HG03378 (cell line): ENCODE results near the gene CCDC33.

Source experiments
- ATAC-seq: cut with Tn5 transposase; IDR thresholded peaks from one replicate; pipeline ENCODE4 v1.9.1; 2021; ENCODE audit warnings: mild to moderate bottlenecking, moderate library complexity; ENCODE audit not compliant: unreplicated experiment

The CCDC33 gene

DNA sequence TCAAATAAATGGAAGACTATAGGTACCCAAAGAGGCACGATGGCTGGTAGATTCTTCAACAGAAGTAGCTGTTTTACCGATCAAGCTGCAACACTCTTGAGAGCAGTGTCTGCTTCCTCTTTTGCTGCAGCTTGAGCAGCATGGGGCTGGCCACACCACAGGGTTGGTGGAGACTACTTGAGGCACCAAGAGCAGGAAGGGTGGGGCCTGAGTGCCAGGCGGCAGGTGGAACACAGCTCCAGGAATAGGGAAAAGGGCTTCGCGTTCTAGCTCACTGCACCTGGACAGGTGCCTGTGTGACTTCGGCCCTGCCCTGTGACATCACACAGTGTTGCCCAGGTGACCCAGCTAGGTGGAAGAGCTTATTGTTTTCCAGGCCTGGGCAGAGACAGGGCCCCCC, at the start of gene CCDC33:
Gene CCDC33, plus strand, starts transcription at position 365 of the 400 bp plus-strand sequence. CDS start 394 bp downstream, outside the sequence.
- ATAC-seq, result no peak

DNA sequence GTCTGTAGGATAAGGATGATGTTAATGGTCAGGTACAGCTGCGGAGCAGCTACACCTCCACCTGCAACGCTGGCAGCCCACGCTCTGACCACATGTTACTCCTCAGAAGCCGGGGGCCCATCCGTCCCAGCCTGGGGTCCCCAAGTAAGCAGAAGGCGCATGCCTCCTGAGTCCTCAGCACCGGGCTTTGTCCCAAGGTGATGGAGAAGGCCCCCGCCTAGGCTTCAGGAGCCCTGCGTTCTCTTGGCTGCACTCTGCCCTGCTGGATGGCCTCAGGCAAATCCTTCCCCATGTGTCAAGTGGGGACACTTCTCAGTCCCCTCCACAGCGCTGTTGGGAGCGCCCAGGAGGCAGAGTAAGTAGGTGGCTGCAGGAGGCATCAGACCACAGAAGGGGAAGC, 47.9 kb upstream of the CCDC33 start:
- no peak for ATAC-seq

DNA sequence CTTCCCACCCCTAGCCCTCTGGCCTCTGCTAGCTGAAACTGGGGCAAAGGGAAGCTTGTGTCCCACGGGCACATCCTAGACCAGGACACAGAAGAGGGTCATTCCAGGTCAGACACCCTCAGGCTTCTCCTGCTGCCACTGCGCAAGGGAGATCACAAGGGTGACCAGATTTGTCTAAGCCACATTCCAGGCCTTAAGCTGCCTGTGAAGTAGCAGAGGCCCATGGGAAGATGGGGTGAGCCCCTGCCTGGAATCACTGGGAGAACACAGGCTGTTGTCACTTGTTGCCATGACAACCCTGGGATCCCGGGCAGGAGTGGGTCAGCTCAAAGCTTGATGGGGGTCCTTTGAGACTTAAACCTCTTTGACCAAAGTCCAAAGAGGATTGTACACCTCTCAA, 44.3 kb upstream of the CCDC33 start:
- ATAC-seq, result no peak

DNA sequence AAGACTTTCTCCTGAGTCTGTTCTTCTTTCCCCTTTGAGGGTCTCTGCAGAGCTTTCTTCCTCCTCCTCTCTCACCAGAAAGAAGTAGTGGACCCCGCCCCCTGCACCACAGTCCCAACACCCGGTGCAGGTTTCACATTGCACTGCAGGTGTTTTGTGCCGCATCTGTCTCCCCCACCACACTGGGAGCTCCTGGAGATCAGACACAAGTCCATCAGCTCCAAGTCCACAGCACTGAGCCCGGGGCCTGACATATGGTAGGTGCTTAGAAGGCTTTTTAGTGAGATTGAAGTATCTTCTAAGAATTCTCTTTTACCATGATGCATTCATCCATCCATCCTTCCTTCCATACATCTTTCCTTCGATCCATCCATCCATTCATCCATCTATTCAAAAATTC, 43.4 kb upstream of the CCDC33 start:
- ATAC-seq, result no peak

DNA sequence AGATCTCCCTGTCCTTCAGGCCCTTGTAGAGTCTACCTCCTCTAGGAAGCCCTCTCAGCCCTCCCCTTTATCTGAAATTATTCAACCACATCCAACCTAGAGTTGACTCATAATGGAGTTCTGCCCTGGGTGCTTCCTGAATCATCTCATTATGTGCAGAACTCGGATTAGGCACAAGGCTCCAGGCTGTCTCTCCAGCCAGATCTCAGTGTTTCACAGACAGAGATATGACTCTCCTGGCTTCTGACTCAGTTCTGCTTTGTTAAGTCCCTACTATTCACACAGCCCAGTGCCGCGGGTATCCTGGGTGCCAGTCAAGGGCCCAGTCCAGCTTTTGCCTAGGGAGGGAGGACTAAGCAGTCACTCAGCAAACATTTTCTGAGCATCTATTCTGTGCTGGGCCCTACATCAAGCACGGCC, 42.8 kb upstream of the CCDC33 start:
- no peak for ATAC-seq

DNA sequence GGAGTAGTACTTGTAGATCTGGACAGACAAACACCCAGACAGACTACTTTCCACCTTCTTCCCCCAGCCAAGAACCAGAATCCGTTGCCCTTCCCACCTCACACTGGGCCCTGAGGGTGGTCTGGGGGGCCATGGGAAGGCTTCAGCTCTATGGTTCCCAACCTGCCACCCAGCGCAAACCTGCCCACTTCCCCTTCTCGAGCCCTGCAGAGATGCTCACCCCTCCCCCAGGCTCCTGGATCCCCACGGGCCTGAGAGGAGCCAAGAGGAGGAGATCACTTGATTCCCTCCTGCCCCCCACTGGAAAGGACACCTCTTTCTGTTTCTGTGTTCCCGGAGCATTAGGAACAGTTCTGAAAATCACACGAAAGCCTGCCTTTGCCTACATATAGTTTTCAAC, 42.2 kb upstream of the CCDC33 start:
- ATAC-seq, result no peak

DNA sequence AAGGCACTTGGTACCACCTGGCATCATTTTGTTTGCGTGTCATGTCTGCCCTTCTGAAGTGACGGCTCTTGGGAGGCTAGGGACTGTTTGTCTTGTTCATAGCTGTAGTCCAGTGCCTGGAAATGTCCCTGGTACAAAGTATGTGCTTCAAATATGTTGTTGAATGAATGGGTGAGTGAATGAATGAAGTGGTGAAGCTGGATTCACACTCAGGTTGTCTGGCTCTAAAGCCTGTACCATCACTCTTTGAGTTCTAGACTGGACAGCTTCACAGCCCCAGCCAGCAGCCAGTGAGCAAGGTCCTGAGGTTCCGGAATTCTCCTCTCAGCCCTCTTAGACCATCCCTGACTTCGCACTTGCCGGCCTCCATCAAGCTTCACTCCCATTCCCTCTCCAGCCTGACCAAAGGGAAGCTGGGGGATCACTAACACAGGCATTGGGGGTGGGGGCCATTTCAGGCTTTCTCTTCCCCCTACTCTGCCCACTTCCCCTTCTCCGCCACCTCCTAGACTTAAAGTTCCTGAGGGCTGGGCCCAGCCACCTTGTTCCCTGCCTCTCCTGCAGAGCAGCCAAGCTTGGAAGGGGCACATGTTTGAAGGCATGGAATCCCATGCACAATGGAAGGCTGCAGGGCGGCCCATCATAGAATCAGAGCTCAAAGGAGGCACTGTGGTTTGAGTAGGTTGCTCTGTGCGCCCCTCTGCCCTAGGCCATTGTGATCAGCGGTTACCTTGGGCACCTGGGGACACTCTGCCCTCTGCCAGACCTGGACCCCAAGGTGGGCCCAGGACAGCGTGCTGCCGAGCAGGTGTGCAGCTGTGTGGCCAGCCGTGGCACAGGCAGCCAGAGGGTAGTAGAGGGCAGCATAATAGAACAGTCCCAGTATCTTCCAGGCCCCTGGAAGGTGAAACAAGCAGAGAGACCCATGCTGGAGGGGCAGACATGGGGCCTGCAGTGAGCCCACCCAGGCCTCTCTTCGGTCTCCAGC, 41.3 kb upstream of the CCDC33 start:
- ATAC-seq, result no peak

DNA sequence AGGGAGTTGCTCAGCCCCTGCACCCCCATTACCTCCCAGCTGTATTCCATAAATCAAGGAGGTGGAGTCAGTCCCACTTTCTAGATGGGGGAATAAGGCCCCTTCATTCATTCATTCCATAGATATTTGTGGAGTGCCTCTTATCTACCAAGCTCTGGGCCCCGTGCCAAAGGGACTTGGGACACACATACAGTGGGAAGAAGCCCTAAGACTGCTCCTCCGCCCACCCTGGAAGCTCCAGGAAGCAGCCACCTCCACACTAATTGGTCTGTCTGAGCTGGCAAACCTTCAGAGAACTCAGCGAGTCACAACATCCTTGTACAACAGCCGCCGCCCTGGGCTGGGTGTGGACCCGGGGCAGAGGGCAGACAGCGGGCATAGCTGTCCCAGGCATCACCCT, 40.0 kb upstream of the CCDC33 start:
- no peak for ATAC-seq

DNA sequence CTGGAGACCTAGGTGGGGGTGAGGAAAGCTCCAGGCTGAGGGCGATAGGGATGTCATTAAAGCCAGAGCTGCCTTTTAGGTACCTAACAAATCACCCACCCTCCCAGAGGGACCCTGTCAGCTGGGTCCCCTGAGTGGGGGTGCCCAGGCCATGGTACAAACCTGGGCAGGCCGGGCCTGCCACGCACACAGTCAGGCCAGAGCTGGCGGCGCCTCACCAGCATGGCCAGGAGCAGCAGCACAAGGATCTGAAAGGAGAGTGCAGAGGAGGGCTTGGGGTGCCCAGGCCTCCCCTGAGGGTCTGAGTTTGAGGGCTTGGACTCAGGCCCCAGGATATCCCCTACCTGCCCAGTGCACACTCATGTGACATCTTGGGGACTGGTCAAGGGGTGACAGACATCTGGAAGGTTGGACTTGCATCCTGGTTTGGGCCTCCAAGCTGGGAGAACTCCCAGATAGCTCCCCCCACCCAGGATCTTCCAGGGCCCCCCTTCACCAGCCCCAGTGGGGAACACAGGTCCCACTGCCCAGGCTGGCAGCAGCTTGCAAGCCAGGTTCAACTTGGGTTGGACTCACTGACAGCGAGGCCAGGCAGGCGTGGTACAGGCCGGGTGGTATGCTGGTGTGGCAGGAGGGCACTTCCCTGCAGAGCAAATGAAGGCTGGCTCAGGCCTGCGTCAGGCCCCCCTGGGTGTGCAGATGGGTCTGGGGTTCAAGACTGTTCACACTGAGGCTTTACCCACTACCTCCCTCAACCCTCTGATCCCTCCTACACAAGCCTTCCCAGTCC, 38.8 kb upstream of the CCDC33 start:
- no peak for ATAC-seq

DNA sequence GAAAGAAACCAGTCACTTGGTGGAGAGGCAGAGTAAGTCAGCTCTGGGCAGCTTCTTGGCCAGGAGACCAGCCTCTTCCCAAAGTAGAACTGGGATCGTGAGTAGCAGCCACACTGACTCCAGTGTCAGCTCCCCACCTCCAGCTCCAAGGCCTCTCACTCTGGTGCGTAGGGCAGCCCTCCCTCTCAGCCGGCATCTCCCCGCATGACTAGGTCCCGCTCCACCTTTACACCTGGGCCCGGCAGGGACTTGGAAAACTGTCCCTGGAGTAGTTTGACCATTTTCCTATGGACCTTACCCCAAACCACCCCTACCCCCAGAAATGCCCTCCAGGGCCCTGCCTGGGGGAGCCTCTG, 36.9 kb upstream of the CCDC33 start:
- no peak for ATAC-seq

DNA sequence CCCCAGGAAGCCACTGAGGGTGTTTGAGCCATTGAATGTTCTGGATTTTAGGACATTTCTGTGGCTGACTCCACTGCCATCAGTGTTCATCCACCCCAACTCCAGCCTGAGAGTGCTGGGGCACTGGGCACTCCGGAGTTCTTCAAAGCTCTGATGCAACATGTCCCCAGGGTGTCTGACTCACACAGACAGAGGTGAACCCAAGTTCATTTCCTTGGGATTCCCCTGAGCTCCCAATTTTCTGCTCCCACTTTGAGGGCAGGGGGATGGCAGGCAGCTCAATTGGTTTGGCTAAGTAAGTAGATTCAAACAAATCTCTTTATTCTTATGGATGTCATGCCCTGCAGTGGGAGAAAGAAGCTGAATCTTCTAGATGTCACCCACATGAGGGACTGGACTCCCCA, 35.7 kb upstream of the CCDC33 start:
- ATAC-seq, result no peak

DNA sequence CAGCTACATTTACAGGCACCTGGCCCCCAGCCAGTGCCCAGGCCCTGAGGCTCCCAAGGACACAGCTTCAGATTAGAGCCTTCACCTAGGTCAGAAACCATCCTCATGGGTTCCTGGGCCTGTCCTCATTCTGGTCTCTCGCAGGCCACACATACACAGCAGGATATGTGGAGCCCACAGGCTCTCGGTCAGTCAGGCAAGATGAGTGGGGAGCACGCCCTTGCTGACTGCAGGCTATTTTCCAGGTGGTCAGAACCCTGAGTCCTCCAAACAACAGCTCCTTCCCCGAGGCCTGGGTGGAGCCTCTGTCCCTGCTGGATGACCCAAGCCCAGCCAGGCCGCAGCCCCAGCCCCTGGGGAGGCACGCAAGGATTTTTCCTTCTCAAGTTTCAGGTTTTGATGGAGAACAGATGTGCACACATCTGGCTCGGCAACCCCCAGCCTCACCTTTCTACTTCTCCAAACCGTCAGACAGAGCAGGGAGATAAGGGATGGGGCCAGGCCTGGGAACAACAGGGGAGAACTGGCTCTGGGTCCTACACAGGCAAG, 35.2 kb upstream of the CCDC33 start:
- ATAC-seq, result no peak

DNA sequence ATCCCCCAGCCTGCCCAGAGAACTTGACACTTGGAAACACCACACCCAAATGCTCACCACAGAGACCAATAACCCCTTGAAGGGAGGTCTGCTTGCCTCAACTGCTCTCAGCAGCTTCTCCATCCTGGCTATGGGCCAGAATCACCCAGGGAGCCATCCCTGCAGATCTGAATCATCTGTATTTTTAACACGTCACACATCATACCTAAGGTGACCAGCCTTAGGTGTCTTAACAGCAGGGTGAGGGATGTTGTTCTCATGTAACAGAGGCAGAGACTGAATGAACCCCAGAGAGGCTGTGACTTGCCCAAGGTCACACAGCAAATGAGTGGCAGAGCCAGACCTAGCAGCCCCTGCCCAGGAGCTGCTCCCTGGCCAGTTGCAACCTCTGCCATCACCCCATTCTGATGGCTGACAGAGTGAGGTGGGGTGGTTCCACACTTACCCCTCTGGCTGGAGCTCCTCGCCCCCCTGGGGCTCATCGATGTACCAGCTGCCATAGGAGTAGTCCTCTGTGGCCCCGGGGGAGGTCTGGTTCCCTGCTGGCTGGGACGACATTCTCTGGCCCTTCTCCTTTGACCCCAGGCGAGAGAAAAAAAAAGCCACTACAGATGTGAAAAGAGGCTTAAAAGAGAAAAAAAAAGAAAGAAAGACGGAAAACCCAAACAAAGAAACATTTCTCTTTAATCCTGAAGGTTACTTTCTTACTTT, 34.3 kb upstream of the CCDC33 start:
- ATAC-seq, result no peak

DNA sequence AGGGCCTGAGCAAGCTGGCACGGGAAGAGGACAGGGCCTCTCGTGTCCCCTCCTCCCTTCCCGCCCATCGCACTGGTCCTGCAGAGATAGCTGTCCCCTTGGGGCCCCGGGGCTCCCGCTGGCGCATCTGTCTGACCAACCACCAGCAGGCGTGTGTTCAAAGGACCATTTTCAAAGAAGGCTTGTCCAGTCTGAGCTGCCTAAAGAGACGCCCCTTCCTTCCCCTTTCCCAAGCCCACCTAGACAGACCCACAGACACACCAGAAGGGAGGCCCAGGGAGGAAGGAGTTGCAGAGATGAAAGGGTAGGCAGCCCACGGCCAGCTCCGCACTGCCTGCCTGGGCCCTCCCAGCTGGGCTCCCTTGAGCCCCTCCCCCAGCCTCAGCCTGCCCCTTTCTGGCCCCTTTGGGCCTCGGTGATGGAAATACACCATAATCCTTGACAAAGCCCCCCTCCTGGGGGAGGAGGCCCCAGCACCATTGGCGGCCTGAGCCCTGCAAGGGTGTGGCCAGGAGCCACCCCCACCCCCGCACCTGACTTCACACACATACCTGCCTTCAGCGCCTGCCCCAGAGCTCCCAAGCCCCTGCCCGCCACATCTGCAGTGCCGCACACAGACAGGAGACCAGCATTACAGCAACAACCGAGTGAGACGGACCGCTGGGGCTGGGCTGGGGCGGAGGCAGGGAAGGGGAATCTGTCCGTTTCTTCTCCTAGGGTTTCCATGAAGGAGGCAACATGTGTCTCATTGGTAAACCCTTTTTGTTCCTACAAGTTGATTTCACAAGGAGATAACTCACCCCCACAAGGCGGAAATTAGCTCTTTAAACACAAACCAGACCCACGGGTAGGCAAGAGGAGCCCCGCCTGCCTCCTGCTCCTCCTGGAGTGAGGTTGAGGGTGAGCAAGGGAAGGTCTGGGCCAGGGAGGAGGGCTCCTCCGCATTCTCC, 33.4 kb upstream of the CCDC33 start, which contains the start of gene STRA6:
Gene STRA6, minus strand, starts transcription at position 336 of the 950 bp plus-strand sequence. CDS start 520 bp downstream, outside the sequence.
- no peak for ATAC-seq

DNA sequence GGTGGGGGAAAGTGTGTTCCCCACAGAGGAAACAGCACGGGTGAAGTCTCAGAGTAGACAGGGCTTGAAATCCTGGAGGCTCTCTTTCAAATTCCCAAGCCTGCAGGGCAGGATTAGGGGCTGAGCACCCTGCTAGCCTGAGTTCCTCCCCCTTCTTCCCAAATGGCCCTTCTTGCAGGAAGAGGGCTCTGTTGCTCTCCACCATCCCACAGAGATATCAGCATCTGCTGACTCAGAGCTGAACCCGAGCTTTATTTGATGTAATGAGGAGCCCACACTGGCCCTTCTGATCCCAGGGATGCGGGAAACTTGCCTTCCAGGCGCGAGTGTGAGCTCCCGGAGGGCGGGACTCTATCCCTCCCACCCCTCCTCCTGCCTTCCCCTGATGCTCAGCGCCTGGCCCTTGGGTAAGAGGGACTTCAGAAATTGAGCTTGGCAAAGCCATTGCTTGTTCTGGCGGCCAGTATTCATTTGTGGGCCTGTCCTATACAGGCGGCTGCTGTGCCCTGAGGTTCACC, 32.2 kb upstream of the CCDC33 start:
- ATAC-seq, result no peak

DNA sequence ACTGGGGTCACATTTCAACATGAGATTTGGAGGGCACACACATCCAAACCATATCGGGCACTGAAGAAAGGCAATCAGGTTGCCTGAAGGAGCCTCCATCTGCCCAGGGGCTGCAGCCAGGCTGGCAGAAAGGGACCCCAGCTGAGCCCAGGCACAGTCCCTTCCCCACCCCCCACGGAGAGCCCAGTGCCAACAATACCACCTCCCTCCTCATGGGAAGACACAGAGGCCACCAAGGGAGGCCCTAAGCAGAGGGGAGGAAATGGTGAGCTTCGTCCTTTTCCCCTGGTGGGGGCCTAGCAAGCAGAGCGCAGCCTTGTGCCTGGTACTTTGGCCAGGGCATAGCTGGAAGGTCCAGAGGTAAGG, 30.6 kb upstream of the CCDC33 start:
- no peak for ATAC-seq

DNA sequence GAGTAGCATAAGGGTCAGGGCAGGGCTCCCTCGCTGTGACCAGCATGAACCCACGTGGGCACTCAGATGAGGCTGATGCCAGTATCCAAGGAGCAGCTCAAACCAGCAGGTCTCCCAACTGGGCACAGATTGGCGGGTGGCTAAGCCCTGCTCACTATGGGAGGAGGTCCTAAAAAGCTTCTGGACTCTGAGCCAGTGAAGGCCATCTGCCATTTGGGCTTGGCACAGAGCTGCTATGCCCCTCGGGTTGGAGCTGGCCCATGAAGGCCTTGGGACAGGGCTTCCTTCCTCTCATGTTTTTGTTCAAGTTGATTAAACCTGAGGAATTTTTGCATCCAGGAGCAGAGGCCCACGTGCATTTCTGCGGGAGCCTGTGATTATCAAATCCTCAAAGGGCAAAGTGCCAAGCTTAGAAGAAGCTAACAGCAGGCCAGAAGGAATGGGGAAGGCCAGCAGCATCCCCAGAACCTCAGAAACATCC, 29.3 kb upstream of the CCDC33 start:
- no peak for ATAC-seq

DNA sequence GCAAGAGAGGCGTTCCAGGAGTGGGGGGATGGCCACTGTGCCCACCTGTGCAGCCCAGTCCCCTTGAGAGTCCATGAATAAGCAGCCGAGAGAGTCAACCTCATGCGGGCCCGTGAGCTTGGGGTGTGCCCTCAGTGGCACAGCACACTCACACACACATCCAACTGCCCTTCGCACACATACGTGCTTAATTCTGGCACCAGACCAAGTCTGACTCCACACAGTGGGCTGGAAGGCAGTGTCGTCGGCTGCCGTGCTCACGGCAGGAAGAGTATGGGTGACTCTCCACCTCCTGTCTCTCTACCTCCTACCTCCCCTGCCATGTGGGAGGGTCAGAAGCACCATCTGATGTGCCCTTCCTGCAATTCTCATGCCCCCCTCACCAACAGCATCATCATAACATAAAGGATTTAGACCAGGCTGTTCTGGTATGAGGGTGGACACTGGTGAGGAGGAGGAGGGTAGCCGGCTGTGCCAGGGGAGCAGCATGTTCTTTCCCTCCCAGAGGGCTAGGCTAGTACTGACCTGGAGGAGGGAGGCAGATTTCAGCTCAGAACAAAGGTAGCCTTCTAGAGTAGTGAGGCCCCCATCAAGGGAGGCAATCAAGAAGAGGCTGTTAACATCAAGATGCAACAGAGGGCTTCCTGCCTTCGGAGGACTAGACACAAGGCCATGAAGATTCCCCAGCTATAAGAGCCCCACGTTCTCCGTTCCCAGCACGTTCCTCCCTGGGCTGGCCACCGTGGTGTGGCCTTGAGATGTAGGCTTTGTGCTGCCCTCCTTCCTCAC, 28.3 kb upstream of the CCDC33 start:
- no peak for ATAC-seq

DNA sequence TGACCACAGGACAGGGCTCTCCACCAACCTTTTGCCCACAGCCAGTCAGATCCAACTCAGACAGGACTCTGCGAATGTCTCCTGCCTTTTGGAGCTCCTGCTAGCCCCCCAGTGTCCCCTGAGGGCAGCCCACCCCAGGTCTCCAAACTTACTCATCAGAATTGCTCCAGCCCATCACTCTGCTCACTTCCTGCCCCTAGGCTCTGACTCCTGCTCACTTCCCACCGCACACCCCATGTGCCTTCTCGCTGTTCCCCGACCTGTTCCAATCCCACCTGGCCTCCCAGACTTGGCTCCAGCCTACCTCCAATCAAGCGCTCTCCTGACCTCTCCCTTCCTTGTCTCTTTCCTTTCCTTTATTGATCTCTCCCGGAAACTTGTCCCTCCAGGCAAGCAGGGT, 27.6 kb upstream of the CCDC33 start:
- ATAC-seq, result no peak
